ENCODE measurements around the gene PIGT. TPM values are rescaled to one million over a fixed set of nuclear protein-coding genes. Genes with fewer than 3 reads are reported as not detected.

PIGT gene
- 55.5 and 63.1 TPM in 2 replicates for total RNA-seq (2014; rRNA removed; shearing (Covaris generic))
- 48.2 and 48.4 TPM in 2 replicates for polyA plus RNA-seq (2016; fragmentation: Nextera tagmentation; extraction: Ambion mirVana)
- long read RNA-seq, transcript PIGT-202 (12 exons, 2,245 nt) = major isoform, 41 of 59 reads
- long read RNA-seq, partial matches to known transcripts = 4 of 59 reads
- long read RNA-seq, other reads (novel, unspliced or antisense) = 4 of 59 reads

- H3K4me3 Mint-ChIP-seq = peak within 1 kb of the TSS; percentile 95
- no peaks in the 10 kb centered on the region for H3F3A ChIP-seq (replicated peaks; ENCODE audit: low read depth)
- H3K36me3 Mint-ChIP-seq (ENCODE audit: low read depth) = peaks cover 26% of the 10 kb centered on the region
- peak within 1 kb of the TSS; percentile 89 for H3K27ac Mint-ChIP-seq
- H3K4me2 ChIP-seq = peak within 1 kb of the TSS; percentile 91
- H3K9me3 Mint-ChIP-seq = no peaks in the 10 kb centered on the region
- no peaks in the 10 kb centered on the region for H3K36me3 ChIP-seq (ENCODE audit: insufficient read depth)
- peaks cover 11% of the 10 kb centered on the region; the same call in 1 of the 2 replicates for H4K20me1 ChIP-seq (replicated peaks; ENCODE audit: insufficient read depth)
- peak within 1 kb of the TSS; percentile 92 for H2AFZ ChIP-seq
- peak within 1 kb of the TSS; percentile 81 for H3K4me3 ChIP-seq
- no peaks in the 10 kb centered on the region for H3K27me3 ChIP-seq (ENCODE audit: insufficient read depth)
- no peak within 1 kb of the TSS for H3K27ac ChIP-seq (ENCODE audit: low read depth)
- ATAC-seq (peak; percentile 98), DNase-seq (ENCODE audit: low spot score) (peak; percentile 93)
- H3K4me1 ChIP-seq (ENCODE audit: insufficient read depth) = peaks cover 8% of the 10 kb centered on the region; the same call in 1 of the 2 replicates
- H3K79me2 ChIP-seq (replicated peaks; ENCODE audit: insufficient read depth) = peaks cover 17% of the 10 kb centered on the region
- peaks cover 9% of the 10 kb centered on the region for H3K4me1 Mint-ChIP-seq
- no peaks in the 10 kb centered on the region for H3K9me2 ChIP-seq (ENCODE audit: insufficient read depth)
- TF ChIP-seq ETS1 (IDR thresholded peaks at IDR 0.05) = peak; percentile 84
- TF ChIP-seq POLR2AphosphoS5 (IDR thresholded peaks at IDR 0.05; ENCODE audit: low read depth) = peak; percentile 81
- 0 out of 4 replicates have a peak, but pooled peaks of 1 of the 2 experiments have one; percentile 9 for TF ChIP-seq CTCF (conservative IDR thresholded peaks at IDR 0.05; ENCODE audit: low read depth in 2 of 2)
- TF ChIP-seq CREB1 (CRISPR knock-in tag; IDR thresholded peaks at IDR 0.05; ENCODE audit: low read depth) = peak; percentile 82
- no peak for TF ChIP-seq EZH2 (IDR thresholded peaks at IDR 0.05; ENCODE audit: low read depth, unreplicated experiment)
- TF ChIP-seq REST (IDR thresholded peaks at IDR 0.05; ENCODE audit: unreplicated experiment) = no peak
- TF ChIP-seq EZH2phosphoT487 (IDR thresholded peaks at IDR 0.05; ENCODE audit: unreplicated experiment) = no peak
- peak; percentile 20; the same call in 1 of the 2 replicates for TF ChIP-seq NANOG (IDR thresholded peaks at IDR 0.05; ENCODE audit: borderline replicate concordance)
- H3K27me3 Mint-ChIP-seq (ENCODE audit: insufficient read depth, low read depth, poor library complexity) = peaks cover 8% of the 10 kb centered on the region
Measured at GRCh38 chr20:45415822-45416637, at the start of gene PIGT. Gene PIGT (plus strand): TSS chr20:45416141. CDS start chr20:45416157, 16 bp downstream.

Data from GM23338 (cell line).